ENCODE data around the gene FUT3.
"Not testable (repeated sequence)": the region's sequence is repeated elsewhere in the genome, so short reads cannot be mapped to it uniquely, and the experiment has no call there.

FUT3 gene

DNA sequence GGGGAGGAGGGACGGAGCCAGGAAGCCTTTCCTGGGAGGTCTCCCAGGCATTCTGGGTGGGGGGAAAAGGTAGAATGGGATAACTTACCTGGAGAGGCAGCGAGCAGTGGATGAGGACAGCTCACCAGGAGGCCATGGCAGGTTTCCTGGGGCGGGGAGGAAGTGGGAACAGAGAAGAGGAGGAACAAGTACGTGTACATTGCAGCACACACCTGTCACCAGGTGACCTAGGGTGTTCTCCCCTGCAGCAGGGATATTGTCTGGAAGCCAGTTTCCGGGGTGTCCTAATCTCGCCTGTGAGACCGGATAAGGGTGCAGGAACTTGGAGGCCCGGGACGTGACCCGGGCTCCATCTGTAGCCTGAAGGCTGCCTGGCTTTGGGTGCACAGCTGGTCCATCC lies at the start of gene FUT3:
FUT3 (minus strand) TSS at position 148 of the 400 bp plus-strand sequence.
- DNase-seq (ENCODE audit: low read depth), result no peak

DNA sequence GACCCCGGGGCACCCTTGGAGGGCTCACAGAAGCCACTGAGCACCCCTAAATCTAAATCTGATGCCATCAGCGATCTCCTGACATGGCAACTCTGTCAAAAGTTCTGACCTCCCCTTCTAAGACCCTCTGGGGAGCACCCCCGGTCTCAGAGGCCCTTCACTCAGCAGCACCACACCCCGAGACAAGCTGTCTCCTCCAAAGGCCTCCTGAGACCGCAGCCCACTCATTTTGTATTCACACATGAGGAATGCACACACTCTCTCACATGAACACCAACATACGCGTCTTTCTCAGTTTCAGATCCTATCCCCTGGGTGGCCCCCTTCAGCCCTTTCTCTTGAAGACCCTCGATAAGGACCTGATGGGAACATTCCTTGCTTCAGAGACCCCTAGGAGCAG lies 49.7 kb upstream of the FUT3 start:
- DNase-seq (ENCODE audit: low read depth), result no peak

DNA sequence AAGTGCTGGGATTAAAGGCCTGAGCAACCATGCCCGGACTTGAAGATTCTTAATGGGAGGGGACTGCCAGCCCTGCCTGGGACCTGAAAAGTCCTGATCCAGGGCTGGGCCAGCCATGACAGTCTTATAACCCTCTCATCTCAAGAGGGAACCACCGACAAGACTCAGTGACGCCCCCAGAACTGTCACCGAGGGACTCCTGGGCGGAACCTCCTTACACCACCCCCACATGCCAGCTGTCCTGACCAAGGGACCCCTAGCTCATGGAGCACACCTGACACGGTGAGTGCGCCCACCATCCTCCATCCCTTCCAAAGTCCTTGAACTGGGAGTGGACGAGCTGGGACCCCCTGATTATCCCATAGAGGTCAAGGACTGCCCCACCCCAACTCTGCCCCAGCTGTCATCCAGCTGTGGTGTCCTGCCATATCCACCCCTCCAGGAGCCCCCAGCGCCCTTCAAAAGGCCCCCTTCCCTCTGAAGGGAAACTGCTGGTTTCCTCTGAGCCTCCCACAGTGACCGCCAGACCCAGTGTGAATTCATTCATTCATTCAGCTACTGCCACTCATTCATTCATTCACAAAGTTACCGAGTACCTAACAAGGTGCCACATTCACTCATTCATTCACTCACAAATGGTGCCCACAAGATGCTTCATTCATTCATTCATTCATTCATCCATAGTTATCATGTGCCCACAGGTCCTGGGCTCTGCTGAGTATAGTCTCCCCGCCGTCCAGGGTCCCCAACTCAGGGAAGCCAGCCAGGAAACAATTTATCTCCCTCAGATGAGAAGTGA lies 48.7 kb upstream of the FUT3 start:
- DNase-seq (ENCODE audit: low read depth), result no peak

- no peak for DNase-seq (ENCODE audit: low read depth)
Observed at GRCh38 chr19:5897189-5897969, 46.1 kb upstream of the FUT3 start.

- DNase-seq (ENCODE audit: low read depth), result no peak
Observed at GRCh38 chr19:5896365-5897076, 45.3 kb upstream of the FUT3 start.

DNA sequence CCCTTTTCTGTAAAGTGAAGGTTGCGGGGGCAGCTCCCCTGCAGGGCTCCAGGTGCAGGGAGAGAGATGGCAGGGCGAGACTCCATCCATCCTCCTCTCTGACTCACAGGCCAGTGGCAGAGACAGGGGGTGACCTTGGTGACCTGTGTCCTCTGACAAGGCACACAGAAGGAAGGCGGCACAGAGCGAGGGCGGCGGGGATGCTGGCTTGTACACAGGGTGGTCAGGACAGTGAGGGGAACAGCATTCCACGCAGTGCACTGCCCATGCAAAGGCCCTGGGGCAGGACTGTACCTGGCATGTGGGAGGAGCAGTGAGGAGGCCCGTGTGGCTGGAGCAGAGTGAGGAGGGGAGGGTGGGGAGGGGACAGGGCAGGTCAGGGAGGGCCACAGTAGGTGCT lies 44.6 kb upstream of the FUT3 start:
- DNase-seq (ENCODE audit: low read depth), result no peak

- no peak for DNase-seq (ENCODE audit: low read depth)
Observed at GRCh38 chr19:5895409-5895808, 44.2 kb upstream of the FUT3 start.

DNA sequence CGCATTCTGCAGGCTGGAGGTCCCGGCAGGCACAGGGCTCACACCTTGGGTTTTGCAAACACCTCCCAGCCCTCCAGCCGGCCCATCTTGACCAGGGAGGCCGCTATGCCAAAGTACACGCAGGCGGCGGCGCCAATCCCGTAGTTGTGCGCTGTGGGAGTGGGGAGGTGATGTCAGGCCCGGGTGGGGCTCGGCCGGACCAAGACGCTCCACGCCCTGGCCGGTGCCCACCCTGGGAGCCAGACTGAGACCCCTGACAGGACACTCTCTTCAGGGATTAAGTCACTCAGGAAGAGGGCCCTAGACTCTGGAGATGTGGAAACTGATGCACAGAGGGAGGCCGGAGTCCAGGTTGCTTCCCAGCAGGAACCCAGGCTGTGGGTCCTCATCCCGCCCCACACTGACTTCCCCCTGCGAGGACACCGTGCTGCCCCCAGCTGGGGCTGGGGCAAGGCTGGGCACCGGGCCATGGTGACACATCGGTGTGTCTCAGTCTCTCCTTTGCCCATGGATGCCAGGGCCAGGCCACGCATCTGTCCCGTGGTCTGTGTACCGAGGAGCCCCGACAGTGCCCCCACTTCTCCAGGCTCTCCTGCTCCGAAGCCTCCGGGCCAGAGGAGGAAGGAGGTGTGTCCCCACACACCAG lies 43.6 kb upstream of the FUT3 start:
- DNase-seq (ENCODE audit: low read depth), result no peak

- DNase-seq (ENCODE audit: low read depth), result no peak
Observed at GRCh38 chr19:5893907-5894703, 42.9 kb upstream of the FUT3 start.

- no peak for DNase-seq (ENCODE audit: low read depth)
Observed at GRCh38 chr19:5893296-5893903, 42.2 kb upstream of the FUT3 start.

- DNase-seq (ENCODE audit: low read depth), result no peak
Observed at GRCh38 chr19:5892772-5893275, 41.6 kb upstream of the FUT3 start.

DNA sequence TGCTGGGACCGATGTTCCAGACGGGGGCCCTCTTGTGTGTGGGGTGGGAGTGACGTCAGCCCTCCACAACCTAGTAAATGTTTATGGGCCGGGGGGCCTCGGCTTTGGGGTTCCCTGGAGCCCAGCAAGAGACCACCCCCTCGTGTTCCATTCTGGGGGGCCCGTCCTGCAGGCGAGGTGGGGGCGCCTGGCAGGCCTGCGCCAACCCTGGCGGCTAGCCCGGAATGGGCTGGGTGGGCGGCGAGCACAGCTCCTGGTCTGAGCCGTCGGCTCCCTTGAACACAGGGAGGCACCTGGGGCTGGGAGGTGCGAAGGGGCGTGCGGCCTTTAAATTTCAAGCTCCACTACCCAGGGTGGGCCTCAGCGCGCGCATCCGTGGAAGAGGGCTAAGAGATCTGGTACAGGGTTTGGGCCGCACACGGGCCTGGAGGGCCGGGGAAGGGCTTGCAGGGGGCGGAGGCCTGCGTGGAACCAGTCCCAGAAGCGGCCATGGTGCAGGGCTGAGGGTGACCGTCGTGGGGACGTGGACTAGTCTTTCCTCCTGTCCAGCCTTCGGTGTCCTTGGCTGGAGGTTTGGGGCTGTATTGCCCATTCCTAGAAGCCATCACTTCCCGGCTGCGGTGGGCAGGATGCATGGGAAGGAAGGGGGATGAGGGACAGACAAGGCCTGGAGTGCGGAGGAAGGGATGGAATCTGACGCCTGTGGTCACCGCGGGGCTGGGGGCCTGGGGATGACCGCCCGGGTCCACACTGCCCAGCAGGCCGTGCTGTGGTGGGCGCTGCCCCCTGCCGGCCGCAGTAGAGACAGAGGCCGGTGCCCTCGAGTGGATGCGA lies 40.9 kb upstream of the FUT3 start:
- no peak for DNase-seq (ENCODE audit: low read depth)

DNA sequence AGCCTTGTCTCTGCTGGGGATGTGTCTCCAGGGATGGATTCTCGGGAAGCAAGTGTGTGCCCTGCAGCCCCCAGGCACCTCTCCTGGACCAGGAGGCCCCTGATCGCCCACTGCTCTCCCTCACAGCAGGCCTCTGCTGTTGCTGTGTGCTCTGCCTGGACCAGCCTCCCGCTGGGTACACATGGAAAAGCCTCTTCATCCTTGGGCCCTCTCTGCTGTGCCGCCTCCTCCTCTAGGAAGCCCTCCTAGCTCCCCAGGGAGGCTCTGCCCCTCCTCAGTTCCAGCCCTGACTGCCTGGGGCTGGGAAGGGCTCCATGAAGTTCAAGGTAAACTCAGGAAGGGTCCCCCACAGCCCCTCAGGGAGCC lies 40.3 kb upstream of the FUT3 start:
- DNase-seq (ENCODE audit: low read depth), result no peak

DNA sequence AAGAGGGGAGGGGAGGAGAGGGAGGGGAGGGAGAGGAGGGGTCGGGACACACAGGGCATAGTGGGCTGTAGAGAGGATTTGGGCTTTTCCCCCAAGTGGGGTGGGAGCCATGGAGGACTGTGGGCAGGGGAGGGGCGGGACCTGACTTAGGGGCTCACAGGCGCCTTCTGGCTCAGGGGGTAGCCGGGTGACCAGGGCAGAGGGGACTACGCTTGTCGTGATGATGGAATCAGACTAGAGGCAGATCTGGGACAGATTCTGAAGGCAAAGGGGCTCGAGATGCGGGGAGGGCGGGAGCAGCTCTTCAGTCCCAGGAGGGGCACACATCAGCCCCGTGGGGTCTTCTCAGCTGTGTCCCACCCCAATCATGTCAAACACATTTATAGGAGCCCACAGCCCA lies 38.9 kb upstream of the FUT3 start:
- DNase-seq (ENCODE audit: low read depth), result no peak

DNA sequence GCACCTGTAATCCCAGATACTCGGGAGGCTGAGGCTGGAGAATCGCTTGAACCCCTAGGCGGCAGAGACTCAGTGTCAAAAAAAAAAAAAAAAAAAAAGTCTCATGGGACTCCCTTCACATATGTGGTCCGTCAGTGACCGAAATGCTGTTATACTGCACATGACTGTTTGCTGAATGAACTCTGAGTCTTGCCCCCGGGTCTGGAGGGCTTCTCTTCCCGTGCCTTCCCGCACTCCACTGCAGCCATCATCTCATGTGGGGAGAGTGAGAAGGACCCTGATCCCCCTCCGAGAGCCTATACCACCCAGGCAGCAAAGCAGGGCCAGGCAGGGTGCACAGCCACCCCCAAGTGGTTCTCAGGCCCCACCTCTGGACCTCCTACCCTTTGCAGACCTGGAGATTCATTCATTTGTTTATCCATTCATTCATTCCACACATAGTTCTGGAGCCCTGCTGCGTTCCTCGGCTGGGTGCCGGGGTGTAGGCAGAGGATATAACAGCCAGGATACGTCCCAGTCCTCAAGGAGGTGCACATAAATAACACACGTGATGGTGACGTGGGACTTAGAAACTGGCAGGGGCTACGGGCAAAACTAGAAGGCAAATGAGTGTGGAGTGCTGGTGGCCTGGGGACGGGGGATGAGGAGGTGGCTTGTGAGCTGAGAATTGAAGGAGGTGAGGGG lies 38.2 kb upstream of the FUT3 start:
- no peak for DNase-seq (ENCODE audit: low read depth)

DNA sequence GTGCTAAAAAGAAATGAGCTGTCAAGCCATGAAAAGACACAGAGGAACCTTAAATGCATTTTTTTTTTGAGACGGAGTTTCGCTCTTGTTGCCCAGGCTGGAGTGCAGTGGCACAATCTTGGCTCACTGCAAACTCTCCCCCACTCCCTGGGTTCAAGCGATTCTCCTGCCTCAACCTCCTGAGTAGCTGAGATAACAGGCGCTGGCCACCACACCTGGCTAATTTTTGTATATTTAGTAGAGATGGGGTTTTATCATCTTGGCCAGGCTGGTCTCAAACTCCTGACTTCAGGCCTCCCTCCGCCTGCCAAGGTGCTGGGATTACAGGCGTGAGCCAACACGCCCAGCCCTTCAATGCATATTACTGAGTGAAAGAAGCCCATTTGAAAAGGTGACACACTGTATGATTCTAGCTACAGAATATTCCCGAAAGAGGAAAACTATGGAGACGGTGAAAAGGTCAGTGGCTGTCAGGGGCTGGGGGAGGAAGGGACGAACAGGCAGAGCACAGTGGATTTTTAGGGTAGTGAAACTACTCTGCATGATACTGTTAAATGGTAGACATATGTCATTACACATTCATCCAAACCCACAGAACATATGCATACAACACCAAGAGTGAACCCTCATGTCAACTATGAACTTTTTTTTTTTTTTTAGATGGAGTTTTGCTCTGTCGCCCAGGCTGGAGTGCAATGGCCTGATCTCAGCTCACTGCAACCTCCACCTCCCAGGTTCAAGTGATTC lies 33.0 kb upstream of the FUT3 start:
- DNase-seq (ENCODE audit: low read depth), result not testable (repeated sequence)

GRCh38 chr19:5883157-5883873 lies 32.1 kb upstream of the FUT3 start:
- DNase-seq (ENCODE audit: low read depth), result not testable (repeated sequence)

DNA sequence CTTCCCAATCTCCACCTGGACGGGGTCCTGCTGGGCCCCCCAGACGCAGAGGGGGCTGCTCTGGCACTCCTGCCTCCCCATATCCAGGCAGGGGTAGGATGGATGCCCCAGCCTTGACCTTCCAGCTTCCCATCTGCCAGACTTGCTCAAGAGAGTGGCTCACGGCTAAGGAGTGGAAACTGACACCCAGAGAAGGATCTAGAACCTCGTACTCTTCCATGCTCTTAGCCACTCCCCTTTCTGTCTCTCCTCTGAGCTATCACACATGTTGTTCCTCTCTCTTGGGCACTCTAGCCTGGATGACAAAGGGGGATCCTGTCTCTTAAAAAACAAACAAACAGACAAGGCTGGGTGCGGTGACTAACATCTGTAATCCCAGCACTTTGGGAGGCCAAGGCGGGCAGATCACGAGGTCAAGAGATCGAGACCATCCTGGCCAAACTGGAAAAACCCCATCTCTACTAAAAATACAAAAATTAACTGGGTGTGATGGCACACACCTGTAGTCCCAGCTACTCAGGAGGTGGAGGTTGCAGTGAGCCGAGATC lies 31.2 kb upstream of the FUT3 start:
- DNase-seq (ENCODE audit: low read depth), result no peak

Measured in stimulated activated CD8-positive, alpha-beta memory T cell treated with anti-CD3 and anti-CD28 coated beads, Interleukin-7, amount 100 ng/mL, for 24 hours (primary cell).